Keratinocyte (primary cell): ENCODE measurements around the gene TM7SF3. TPM values are rescaled to one million over a fixed set of nuclear protein-coding genes. Genes with fewer than 3 reads are reported as not detected.
A peak's percentile ranks its signal among the peaks of the same experiment; 100 is the strongest.

Experiments used
- DNase-seq: peaks from one replicate; pipeline ENCODE4 v3.0.0-alpha.2; 2011; ENCODE audit warnings: low read depth, missing footprints, low spot score
- FAIRE-seq: peaks from 2 replicates; lab custom pipeline; 2011; peaks lifted over from hg19 to GRCh38; lab: Jason Lieb, UNC
- H2AFZ ChIP-seq: 2 replicates; pipeline ENCODE4 v1.6.0; 2012; ENCODE audit warnings: low read length, control low read depth, inconsistent platforms; ENCODE audit not compliant: control insufficient read depth
- H3K27ac ChIP-seq: 2 replicates; pipeline ENCODE4 v1.5.1; 2011; ENCODE audit warnings: low read length; ENCODE audit not compliant: control insufficient read depth, insufficient read depth
- H3K27me3 ChIP-seq: 3 replicates; pipeline ENCODE4 v1.6.0; 2011; ENCODE audit warnings: low read length; ENCODE audit not compliant: control insufficient read depth, insufficient read depth; ENCODE audit errors: extremely low read depth
- H3K36me3 ChIP-seq, 2 experiments: 2 replicates in 1 of 2; 3 replicates in 1 of 2; pipeline ENCODE4 v1.5.1; 2011; ENCODE audit warnings: low read length in 2 of 2, mild to moderate bottlenecking in 1 of 2; ENCODE audit not compliant: control insufficient read depth in 2 of 2, insufficient read depth in 2 of 2; ENCODE audit errors: extremely low read depth in 1 of 2
- H3K4me1 ChIP-seq: 3 replicates; pipeline ENCODE4 v1.5.1; 2011; ENCODE audit warnings: low read length; ENCODE audit not compliant: control insufficient read depth, insufficient read depth; ENCODE audit errors: extremely low read depth
- H3K4me2 ChIP-seq: 3 replicates; pipeline ENCODE4 v1.6.0; 2011; ENCODE audit warnings: low read depth, low read length; ENCODE audit not compliant: control insufficient read depth, insufficient read depth; ENCODE audit errors: extremely low read depth
- H3K4me3 ChIP-seq, 3 experiments: fragments of 200-600 bp in 1 of 3; sonication (generic) in 1 of 3; 2 replicates in 2 of 3; 3 replicates in 1 of 3; pipeline ENCODE4 v1.5.1; 2011 to 2016; ENCODE audit warnings: low read length in 3 of 3, mild to moderate bottlenecking in 3 of 3, control low read depth in 2 of 3, inconsistent platforms in 1 of 3, low read depth in 1 of 3, mixed read lengths in 1 of 3, mixed run types in 1 of 3, moderate library complexity in 1 of 3; ENCODE audit not compliant: control insufficient read depth in 2 of 3, insufficient read depth in 2 of 3; ENCODE audit errors: extremely low read depth in 1 of 3
- H3K79me2 ChIP-seq: 2 replicates; pipeline ENCODE4 v1.6.0; 2012; ENCODE audit warnings: low read length; ENCODE audit not compliant: control insufficient read depth, insufficient read depth
- H3K9ac ChIP-seq: 3 replicates; pipeline ENCODE4 v1.6.0; 2011; ENCODE audit warnings: low read length; ENCODE audit not compliant: control insufficient read depth, insufficient read depth; ENCODE audit errors: extremely low read depth
- H3K9me1 ChIP-seq: 3 replicates; pipeline ENCODE4 v1.6.0; 2011; ENCODE audit warnings: low read length; ENCODE audit not compliant: control insufficient read depth, insufficient read depth; ENCODE audit errors: extremely low read depth
- H3K9me3 ChIP-seq: 2 replicates; pipeline ENCODE4 v1.5.1; 2012; ENCODE audit warnings: low read depth, low read length; ENCODE audit not compliant: control insufficient read depth
- H4K20me1 ChIP-seq: 3 replicates; pipeline ENCODE4 v1.6.0; 2011; ENCODE audit warnings: low read length; ENCODE audit not compliant: control insufficient read depth, insufficient read depth; ENCODE audit errors: extremely low read depth
- EZH2 ChIP-seq: IDR thresholded peaks from one replicate; pipeline ENCODE4 v1.6.1; 2012; ENCODE audit warnings: inconsistent platforms, mild to moderate bottlenecking, low read length, moderate library complexity
- dilution Hi-C: fragments of 300-500 bp; cut with MboI; formaldehyde crosslinking; loops from one replicate; pipeline ENCODE4 v1.7.0; 2020; ENCODE audit warnings: low sequenced_read_pairs; ENCODE audit not compliant: extremely low pct_ligation_motif_present
- polyA plus RNA-seq, 5 experiments: library from polyadenylated mRNA; depleted of rRNA in 3 of 5; stranded (reverse) in 3 of 5; stranded (forward) in 1 of 5; unstranded in 1 of 5; fragments of >200 nt; gene quantifications; 1 replicate in 1 of 5; 2 replicates in 3 of 5; 3 replicates in 1 of 5; pipeline versions ENCODE4 v1.2.1 to v1.2.3, GENCODE V29; 2011 to 2012; ENCODE audit warnings: missing spikeins in 2 of 5, low read depth in 1 of 5, low replicate concordance in 1 of 5
- TF ChIP-seq, protein P1 (sequence below), 3 experiments: IDR thresholded peaks in 1 of 3; conservative IDR thresholded peaks in 1 of 3; optimal IDR thresholded peaks in 1 of 3; 2 replicates in 2 of 3; 3 replicates in 1 of 3; pipeline versions ENCODE3 to v1.5.1; 2011; ENCODE audit warnings: low read length in 3 of 3, mild to moderate bottlenecking in 3 of 3, moderate library complexity in 2 of 3, control low read depth in 1 of 3, inconsistent platforms in 1 of 3; ENCODE audit not compliant: insufficient read depth in 2 of 3; ENCODE audit errors: extremely low read depth in 1 of 3

The TM7SF3 gene
- polyA plus RNA-seq, 1 donor (not counting 4 experiments of a cell fraction or from before 2014, with no cell fraction given) = 407 TPM

DNA sequence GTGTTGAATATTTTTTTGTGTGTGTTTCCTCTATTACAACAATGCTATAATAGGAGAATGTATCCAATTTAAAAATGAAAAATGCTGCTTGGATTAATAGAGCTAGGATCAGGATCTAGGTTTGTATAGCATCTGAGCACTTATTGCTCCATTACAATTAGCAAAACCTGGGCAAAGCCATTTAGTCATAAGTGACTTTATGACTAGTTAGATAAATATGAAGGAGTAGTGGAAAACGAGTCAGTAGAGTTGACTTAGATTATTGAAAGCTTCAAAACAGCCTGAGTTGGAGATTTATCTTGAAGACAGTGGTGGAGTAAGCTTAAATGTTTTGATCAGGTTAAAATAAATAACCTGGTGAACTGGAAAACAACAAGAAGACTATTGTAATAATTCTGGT, 10.9 kb upstream of the TM7SF3 start:
- DNase-seq = no peak
- Histone ChIP-seq H3K4me2 (peak overlapping the region; percentile 31), H3K9me3 (no peaks in the 10 kb centered on the region)

DNA sequence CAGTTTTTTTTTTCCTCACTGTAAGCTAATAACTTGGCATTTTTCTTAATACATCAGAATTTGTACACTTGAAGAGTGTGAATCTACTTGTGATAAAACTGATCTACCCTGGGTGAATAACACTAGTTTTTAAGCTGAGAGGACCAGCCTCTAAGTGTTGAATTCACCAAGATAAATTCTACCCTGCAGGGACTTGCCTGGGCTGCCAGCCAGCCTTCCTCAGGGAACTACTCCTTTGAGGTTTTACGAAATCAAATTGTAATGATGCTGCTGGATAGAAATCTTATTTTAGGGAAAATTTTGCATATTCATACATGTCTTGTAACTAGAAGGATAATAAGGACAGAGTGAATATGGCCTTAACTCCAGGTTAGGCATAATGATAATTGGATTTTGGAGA, 10.1 kb upstream of the TM7SF3 start:
- Histone ChIP-seq H4K20me1 (no peaks in the 10 kb centered on the region), H3K9ac (no peak overlapping the region), H3K9me1 (no peaks in the 10 kb centered on the region), H3K36me3 (peaks cover 9 to 14% of the 10 kb centered on the region in 2 experiments), H3K27me3 (no peaks in the 10 kb centered on the region), H2AFZ (no peak overlapping the region), H3K4me2 (peak overlapping the region; percentile 99), H3K4me1 (peaks cover 21% of the 10 kb centered on the region), H3K9me3 (no peaks in the 10 kb centered on the region), H3K79me2 (peaks cover 33% of the 10 kb centered on the region), H3K27ac (no peak overlapping the region), H3K4me3 (peak overlapping the region in 1 of 3 experiments; percentile 88)
- dilution Hi-C loops = no loop called here
- TF ChIP-seq, protein P1, sequence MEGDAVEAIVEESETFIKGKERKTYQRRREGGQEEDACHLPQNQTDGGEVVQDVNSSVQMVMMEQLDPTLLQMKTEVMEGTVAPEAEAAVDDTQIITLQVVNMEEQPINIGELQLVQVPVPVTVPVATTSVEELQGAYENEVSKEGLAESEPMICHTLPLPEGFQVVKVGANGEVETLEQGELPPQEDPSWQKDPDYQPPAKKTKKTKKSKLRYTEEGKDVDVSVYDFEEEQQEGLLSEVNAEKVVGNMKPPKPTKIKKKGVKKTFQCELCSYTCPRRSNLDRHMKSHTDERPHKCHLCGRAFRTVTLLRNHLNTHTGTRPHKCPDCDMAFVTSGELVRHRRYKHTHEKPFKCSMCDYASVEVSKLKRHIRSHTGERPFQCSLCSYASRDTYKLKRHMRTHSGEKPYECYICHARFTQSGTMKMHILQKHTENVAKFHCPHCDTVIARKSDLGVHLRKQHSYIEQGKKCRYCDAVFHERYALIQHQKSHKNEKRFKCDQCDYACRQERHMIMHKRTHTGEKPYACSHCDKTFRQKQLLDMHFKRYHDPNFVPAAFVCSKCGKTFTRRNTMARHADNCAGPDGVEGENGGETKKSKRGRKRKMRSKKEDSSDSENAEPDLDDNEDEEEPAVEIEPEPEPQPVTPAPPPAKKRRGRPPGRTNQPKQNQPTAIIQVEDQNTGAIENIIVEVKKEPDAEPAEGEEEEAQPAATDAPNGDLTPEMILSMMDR (optimal IDR thresholded peaks at IDR 0.05 in 1 of 3, IDR thresholded peaks at IDR 0.05 in 1 of 3, conservative IDR thresholded peaks at IDR 0.05 in 1 of 3; ENCODE audit: extremely low read depth in 1 of 3, insufficient read depth in 2 of 3, low read length in 3 of 3) = no peak
- no peak for TF ChIP-seq EZH2
- DNase-seq (no peak), FAIRE-seq (peak; percentile 26)

More for the DNA sequence above, 10.9 kb upstream of the TM7SF3 start:
- FAIRE-seq = peak; percentile 17
- no peak overlapping the region for H2AFZ ChIP-seq
- H3K9ac ChIP-seq = no peak overlapping the region
- dilution Hi-C loops = no loop called here
- TF ChIP-seq, protein P1 (optimal IDR thresholded peaks at IDR 0.05 in 1 of 3, IDR thresholded peaks at IDR 0.05 in 1 of 3, conservative IDR thresholded peaks at IDR 0.05 in 1 of 3; ENCODE audit: extremely low read depth in 1 of 3, insufficient read depth in 2 of 3, low read length in 3 of 3) = no peak
- TF ChIP-seq EZH2 = no peak
- H3K4me1 ChIP-seq = peaks cover 21% of the 10 kb centered on the region
- no peak overlapping the region for H3K27ac ChIP-seq
- peaks cover 33% of the 10 kb centered on the region for H3K79me2 ChIP-seq
- no peaks in the 10 kb centered on the region for H4K20me1 ChIP-seq
- H3K4me3 ChIP-seq = no peak overlapping the region
- H3K27me3 ChIP-seq = no peaks in the 10 kb centered on the region
- peaks cover 13 to 18% of the 10 kb centered on the region in 2 experiments for H3K36me3 ChIP-seq
- no peaks in the 10 kb centered on the region for H3K9me1 ChIP-seq
